HG02623 (cell line): ENCODE results near the gene LIMS1.
"Not testable (repeated sequence)": the region's sequence is repeated elsewhere in the genome, so short reads cannot be mapped to it uniquely, and the experiment has no call there.

Source experiments
- ATAC-seq: cut with Tn5 transposase; IDR thresholded peaks from one replicate; pipeline ENCODE4 v1.9.1; 2021; ENCODE audit warnings: moderate library complexity; ENCODE audit not compliant: unreplicated experiment

Gene LIMS1

GRCh38 chr2:108657517-108657916 is 123.2 kb downstream of the LIMS1 start:
- ATAC-seq = not testable (repeated sequence)

- ATAC-seq = not testable (repeated sequence)
Observed at GRCh38 chr2:108658553-108658952, 124.3 kb downstream of the LIMS1 start.

- not testable (repeated sequence) for ATAC-seq
Observed at GRCh38 chr2:108661493-108661892, 127.2 kb downstream of the LIMS1 start.

GRCh38 chr2:108662207-108662612 is 127.9 kb downstream of the LIMS1 start:
- peak; percentile 93 for ATAC-seq

- ATAC-seq = not testable (repeated sequence)
Observed at GRCh38 chr2:108663346-108663745, 129.1 kb downstream of the LIMS1 start.

- not testable (repeated sequence) for ATAC-seq
Observed at GRCh38 chr2:108664089-108664488, 129.8 kb downstream of the LIMS1 start.

GRCh38 chr2:108664979-108665378 is 130.7 kb downstream of the LIMS1 start:
- not testable (repeated sequence) for ATAC-seq

- not testable (repeated sequence) for ATAC-seq
Observed at GRCh38 chr2:108665975-108666374, 131.7 kb downstream of the LIMS1 start.

GRCh38 chr2:108667140-108667539 is 132.9 kb downstream of the LIMS1 start:
- ATAC-seq = not testable (repeated sequence)

GRCh38 chr2:108670282-108670681 is 136.0 kb downstream of the LIMS1 start:
- ATAC-seq = not testable (repeated sequence)

GRCh38 chr2:108672200-108672805 is 138.0 kb downstream of the LIMS1 start:
- not testable (repeated sequence) for ATAC-seq

- ATAC-seq = not testable (repeated sequence)
Observed at GRCh38 chr2:108676522-108676921, 142.3 kb downstream of the LIMS1 start.

GRCh38 chr2:108677239-108677744 is 143.0 kb downstream of the LIMS1 start:
- ATAC-seq = not testable (repeated sequence)

- not testable (repeated sequence) for ATAC-seq
Observed at GRCh38 chr2:108678198-108678651, 144.0 kb downstream of the LIMS1 start.

GRCh38 chr2:108680805-108681204 is 146.5 kb downstream of the LIMS1 start:
- not testable (repeated sequence) for ATAC-seq

GRCh38 chr2:108688818-108689756 is 154.8 kb downstream of the LIMS1 start:
- not testable (repeated sequence) for ATAC-seq

GRCh38 chr2:108690001-108690400 is 155.7 kb downstream of the LIMS1 start:
- ATAC-seq = not testable (repeated sequence)

- ATAC-seq = no peak
Observed at GRCh38 chr2:108691447-108691846, 157.2 kb downstream of the LIMS1 start.

- ATAC-seq = no peak
Observed at GRCh38 chr2:108701208-108701607, 166.9 kb downstream of the LIMS1 start.

GRCh38 chr2:108701806-108702205 is 167.5 kb downstream of the LIMS1 start:
- no peak for ATAC-seq

GRCh38 chr2:108704871-108705270 is 170.6 kb downstream of the LIMS1 start:
- no peak for ATAC-seq
